AG04449 (cell line): Measurements from ENCODE around the gene PEX5L.

Experiments used
- CTCF ChIA-PET: fragments of 350-600 bp; formaldehyde crosslinking; extraction: SDS; loops from one replicate; lab custom pipeline; 2021; ENCODE audit warnings: antibody characterized with exemption; lab: Yijun Ruan, JAX
- POLR2A ChIA-PET: fragments of 400-600, 350-600 bp; formaldehyde crosslinking; extraction: SDS; loops from one replicate; lab custom pipeline; 2020; ENCODE audit warnings: antibody characterized with exemption, inconsistent platforms; lab: Yijun Ruan, JAX
- DNase-seq: peaks from one replicate; pipeline ENCODE4 v3.0.0-alpha.2; 2010; ENCODE audit warnings: low read depth, low spot score
- H3K4me3 ChIP-seq: 2 replicates; pipeline ENCODE4 v1.5.1; 2011; ENCODE audit warnings: low read depth, mild to moderate bottlenecking, control low read depth, low read length
- TF ChIP-seq, protein P1 (sequence below): IDR thresholded peaks from one replicate; pipeline ENCODE4 v1.5.1; 2011; ENCODE audit warnings: mild to moderate bottlenecking, moderate library complexity, low read length, control low read depth, inconsistent platforms; ENCODE audit not compliant: insufficient read depth; ENCODE audit errors: missing control alignments

The PEX5L gene

DNA sequence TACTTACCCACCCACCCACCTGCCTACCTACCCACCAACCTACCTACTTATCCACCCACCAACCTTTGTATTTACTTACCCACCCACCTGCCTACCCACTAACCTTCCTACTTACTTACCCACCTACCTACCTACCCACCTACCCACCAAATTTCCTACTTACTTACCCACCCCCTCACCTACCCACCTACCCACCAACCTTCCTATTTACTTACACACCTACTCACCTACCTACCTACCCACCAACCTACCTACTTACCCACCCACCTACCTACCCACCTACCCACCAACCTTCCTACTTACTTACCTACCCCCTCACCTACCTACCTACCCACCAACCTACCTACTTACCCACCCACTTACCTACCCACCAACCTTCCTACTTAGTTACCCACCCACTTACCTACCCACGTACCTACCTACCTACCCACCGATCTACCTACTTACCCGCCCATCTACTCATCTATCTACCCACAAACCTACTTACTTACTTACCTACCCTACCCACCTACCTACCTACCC is 204.3 kb downstream of the PEX5L start:
- no peak overlapping the region for H3K4me3 ChIP-seq
- no peak for DNase-seq
- ChIA-PET POLR2A (no interaction called here), CTCF (no interaction called here)
- TF ChIP-seq, protein P1, sequence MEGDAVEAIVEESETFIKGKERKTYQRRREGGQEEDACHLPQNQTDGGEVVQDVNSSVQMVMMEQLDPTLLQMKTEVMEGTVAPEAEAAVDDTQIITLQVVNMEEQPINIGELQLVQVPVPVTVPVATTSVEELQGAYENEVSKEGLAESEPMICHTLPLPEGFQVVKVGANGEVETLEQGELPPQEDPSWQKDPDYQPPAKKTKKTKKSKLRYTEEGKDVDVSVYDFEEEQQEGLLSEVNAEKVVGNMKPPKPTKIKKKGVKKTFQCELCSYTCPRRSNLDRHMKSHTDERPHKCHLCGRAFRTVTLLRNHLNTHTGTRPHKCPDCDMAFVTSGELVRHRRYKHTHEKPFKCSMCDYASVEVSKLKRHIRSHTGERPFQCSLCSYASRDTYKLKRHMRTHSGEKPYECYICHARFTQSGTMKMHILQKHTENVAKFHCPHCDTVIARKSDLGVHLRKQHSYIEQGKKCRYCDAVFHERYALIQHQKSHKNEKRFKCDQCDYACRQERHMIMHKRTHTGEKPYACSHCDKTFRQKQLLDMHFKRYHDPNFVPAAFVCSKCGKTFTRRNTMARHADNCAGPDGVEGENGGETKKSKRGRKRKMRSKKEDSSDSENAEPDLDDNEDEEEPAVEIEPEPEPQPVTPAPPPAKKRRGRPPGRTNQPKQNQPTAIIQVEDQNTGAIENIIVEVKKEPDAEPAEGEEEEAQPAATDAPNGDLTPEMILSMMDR: no peak

DNA sequence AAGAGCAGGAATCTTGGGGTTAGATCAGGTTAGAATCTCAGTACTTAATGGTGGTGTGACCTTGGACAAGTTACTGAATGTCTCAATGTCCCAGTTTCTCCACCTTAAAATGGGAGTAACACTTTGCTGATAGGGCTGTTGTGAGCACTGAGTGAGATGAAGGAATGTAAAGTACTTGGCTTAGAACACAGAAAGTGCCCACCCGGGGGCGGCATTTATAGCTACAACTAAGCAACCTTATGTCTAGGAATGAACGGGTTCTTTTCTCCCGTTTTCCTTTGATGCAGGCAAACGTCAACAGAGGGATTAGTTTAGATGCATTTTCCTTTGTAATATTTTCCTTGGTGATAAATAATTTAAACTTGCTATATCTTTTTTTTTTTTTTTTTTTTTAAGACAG is 207.3 kb downstream of the PEX5L start:
- ChIA-PET CTCF (no interaction called here), POLR2A (no interaction called here)
- no peak overlapping the region for H3K4me3 ChIP-seq
- TF ChIP-seq, protein P1: no peak
- no peak for DNase-seq

DNA sequence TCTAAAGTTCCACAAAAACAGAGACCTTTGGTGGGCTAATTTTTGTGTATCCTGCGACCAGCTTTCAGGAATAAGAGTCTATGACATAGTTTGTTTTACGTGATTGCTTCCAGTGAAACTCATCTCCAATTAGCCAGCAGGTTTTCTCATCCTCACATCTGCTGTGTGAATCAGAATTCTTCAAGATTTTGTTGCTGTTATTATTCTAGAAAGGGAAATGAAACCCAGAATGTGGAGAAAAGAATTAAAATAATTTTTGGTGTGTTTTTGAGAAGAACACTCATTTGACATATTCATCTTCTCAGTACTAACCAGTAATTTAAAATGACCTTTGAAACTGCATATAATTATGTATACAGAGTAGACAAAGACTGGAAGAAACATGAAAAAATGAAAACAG is 208.0 kb downstream of the PEX5L start:
- ChIA-PET CTCF (no interaction called here), POLR2A (no interaction called here)
- no peak for DNase-seq
- no peak overlapping the region for H3K4me3 ChIP-seq
- TF ChIP-seq, protein P1: no peak

DNA sequence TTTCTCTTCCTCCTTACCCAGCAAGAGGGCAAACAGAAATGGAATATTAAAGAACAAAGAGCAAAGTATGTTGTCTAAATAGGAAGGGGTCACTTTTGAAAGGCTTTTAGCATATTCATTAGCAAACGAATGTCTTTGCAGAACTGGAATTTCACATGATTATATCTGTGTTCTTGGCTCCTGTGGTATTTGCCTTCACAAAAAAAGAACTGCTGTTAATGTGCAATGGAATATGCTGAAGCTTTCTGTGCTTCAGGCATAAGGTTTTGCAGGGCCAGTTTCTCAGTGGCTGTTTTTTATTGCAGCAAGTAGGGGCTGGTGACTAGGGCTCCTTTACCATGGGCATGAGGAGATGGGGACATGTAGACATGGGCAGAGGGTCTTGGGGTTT is 210.5 kb downstream of the PEX5L start:
- TF ChIP-seq, protein P1: no peak
- CTCF ChIA-PET: interaction anchor here (1.1 to 1.7 kb wide), 2 partner anchors 15 to 103 kb away, joined by 3 to 9 read pairs; no protein-coding TSS in a partner anchor
- no peak overlapping the region for H3K4me3 ChIP-seq
- POLR2A ChIA-PET: no interaction called here
- DNase-seq: no peak

DNA sequence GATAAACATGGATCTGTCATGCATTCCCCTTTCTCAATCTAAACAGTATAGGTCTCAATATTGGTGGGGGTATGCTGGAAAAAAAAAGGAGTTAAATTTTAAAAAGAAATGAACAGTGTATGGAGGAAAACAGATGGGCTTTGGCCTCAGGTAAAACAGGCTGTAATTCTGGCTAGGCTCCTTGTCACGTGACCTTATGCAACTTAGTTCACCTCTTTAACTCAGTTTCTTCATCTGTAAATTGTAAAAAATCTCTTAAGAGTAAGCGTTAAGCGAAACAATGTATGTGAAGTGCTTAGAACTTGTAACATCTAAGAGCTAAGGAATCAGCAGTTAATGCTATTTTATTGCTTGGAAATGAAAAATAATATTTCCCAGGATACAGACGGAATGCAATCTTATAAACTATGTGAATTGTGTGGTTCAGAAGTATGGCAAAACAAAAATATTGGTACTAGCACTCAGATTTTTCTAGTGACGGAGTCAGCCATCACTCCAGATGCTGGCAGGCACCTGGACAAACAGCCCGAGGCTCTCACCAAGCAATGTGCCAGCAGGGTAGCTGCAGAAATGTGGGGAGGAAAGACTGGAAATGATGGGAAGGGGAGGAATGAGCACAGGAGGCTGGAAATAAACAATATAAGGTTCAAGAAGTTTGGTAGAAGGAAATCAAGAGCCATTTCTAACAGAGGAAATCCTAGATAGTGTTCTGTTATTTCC is 211.1 kb downstream of the PEX5L start:
- no peak for DNase-seq
- ChIA-PET POLR2A (no interaction called here), CTCF (interaction anchor here (1.1 to 1.7 kb wide), 2 partner anchors 14 to 104 kb away, joined by 3 to 9 read pairs; no protein-coding TSS in a partner anchor)
- no peak overlapping the region for H3K4me3 ChIP-seq
- TF ChIP-seq, protein P1: no peak

DNA sequence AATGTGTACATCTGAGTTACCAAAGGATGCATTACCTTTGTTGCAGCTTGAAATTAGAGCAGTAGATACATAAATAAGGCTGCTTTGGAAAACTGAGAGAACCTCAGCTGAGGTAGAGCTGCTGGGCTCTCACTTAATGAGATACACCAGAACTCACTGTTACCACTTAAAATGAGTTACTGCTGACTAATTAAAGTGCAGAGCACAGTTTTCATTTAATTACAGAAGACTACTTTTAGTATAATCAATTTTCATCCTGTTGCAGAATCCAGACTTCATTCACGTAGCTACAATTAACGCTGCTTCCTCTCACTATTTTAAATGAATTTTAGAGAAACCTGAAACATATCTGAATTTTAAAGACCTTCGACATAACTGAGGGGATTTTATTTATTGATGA is 214.4 kb downstream of the PEX5L start:
- no peak overlapping the region for H3K4me3 ChIP-seq
- TF ChIP-seq, protein P1: no peak
- POLR2A ChIA-PET: no interaction called here
- no peak for DNase-seq
- CTCF ChIA-PET: interaction anchor here (4.9 kb wide), 1 partner anchor 10 kb away, joined by 30 read pairs; no protein-coding TSS in a partner anchor
